Erythroblast (primary cell): ENCODE results near the gene SCFD2.

Experiments
- GATA1 ChIP-seq: IDR thresholded peaks from 2 replicates; pipeline ENCODE4 v1.6.1; 2011; ENCODE audit warnings: low read depth, mild to moderate bottlenecking, control low read depth, low read length, moderate library complexity
- POLR2A ChIP-seq: IDR thresholded peaks from 2 replicates; pipeline ENCODE4 v1.6.1; 2011; ENCODE audit warnings: mild to moderate bottlenecking, low read length

DNA sequence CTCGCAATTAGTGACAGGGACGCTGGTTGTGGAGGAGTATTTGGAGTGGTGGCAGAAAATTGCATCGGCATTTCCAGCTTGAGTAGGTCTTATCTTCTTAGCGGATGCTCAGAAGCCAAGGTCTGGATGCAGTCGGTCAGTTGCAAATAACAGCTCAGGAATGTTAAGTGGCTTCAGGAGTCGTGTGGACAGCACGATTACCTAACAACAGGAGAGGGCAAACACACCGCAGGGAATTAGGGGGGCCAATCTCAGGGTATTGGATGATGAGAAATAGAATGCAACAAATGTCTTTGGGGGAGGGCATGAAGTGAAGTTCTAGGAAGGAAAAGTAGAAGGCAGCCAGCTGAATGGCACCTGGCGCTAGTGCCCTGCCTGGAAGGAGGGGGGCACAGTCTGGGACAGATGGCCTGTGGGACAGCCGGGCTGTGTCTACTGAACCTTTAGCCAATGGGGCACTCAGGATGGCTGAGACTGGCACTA lies 492.0 kb downstream of the SCFD2 start:
- TF ChIP-seq POLR2A (no peak), GATA1 (no peak)
